HG03025 (cell line): ENCODE data around the gene STON2.

Experiments
- ATAC-seq: cut with Tn5 transposase; IDR thresholded peaks from one replicate; pipeline ENCODE4 v1.9.1; 2021; ENCODE audit warnings: mild to moderate bottlenecking, moderate library complexity; ENCODE audit not compliant: unreplicated experiment, low FRiP score

STON2 gene

GRCh38 chr14:81305743-81306142 lies 94.4 kb downstream of the STON2 start:
- ATAC-seq: peak; percentile 45

DNA sequence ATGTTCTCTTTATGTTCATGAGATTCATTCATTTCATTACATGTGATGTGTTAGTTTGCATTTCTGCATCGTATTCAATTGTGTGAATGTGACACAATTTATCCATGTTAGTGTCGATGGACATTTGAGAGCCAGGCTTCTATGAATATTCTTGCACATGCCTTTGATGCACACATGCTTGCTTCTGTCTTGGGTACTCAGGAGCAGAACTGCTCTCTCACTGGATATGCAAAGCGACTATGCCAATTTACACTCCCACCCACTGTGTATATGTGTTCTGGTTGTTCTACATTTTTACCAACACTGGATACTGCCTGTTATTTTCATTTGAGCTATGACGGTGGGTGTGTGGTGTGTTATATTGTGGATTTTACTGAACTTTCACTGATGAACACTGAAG lies 95.1 kb downstream of the STON2 start:
- ATAC-seq: no peak

DNA sequence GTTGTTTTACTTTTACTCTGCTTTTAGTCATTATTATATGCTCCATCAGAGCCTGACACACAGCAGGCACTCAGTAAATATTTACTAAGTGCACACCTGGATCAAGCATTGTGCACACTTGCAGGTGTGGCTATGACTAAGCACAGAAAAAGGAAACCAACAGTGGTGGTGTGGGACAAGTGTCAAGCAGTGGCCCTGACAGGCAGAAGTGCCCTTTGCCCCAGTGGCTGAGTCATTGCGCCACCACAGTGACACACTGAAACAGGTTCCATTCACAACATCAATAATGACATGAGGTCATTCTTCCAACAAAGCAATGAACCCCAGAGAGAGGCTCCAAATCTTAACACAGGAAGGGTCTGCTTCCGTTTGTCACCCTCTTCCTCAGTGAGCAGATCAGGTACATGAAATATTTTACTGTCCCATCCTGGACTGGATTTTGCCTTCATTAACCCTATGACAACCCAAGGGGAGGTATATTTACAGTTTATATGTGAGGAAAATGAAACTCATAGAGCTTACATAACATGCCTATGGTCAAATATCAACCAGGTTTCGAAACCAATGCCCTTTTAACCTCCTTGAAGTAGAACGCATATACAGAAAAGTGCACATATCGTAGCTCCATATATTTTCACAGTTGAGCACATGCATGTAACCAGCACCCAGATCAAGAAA lies 96.7 kb downstream of the STON2 start:
- peak; percentile 87 for ATAC-seq

DNA sequence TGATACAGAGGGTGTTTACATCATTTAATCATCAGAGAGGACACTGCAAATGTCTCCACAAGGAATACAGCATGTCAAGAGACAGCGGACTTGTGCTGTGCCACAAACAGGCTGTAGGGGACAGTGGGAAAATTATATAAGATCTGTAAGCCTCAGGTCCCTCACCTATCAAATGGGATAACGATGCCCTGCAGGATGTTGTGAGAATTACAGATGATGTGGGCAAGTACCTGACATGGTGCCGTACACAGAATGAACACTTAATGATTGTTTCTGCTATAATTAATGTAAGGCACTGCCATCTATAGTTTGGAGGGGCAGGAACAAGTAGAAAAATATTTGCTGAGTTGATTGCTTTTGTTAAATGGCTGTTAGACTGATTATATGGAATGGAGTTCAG lies 97.5 kb downstream of the STON2 start:
- ATAC-seq: no peak

GRCh38 chr14:81301813-81302212 lies 98.3 kb downstream of the STON2 start:
- ATAC-seq: no peak

DNA sequence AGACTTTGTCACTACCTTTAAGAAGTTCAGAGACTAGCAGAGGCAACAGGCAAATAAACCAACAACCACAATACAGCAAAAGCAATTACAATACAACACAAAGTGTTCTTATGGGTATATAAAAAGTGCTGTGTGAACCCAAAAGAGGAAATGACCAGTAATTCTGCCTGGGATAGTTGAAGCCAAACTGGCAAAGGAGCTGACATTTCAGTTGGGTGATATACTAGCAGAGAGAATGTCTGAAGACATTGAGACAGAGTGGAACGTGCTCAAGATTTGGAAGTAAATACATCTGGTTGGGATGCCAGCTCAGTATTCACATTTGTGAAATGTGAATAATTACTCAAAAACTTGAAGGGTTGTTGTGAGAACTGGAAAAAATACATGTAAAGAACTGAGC lies 98.8 kb downstream of the STON2 start:
- no peak for ATAC-seq

DNA sequence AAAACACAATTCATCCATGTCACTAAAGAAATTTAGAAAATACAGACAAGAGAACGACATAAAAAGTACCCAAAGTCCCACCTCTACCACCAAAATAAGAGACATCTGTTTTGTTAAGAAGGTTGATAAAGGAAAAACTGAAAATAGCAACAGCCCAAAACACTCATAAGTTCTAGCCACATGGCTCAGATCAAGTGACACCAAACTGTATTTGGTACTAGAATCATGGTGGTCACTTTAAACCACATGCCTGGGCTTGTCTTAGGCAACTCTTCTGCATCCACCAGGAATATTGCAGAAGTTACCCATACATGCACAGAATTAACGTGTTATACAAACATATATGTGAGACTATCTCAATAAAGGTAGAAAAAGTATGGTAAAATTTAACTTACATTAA lies 101.2 kb downstream of the STON2 start:
- ATAC-seq: no peak

DNA sequence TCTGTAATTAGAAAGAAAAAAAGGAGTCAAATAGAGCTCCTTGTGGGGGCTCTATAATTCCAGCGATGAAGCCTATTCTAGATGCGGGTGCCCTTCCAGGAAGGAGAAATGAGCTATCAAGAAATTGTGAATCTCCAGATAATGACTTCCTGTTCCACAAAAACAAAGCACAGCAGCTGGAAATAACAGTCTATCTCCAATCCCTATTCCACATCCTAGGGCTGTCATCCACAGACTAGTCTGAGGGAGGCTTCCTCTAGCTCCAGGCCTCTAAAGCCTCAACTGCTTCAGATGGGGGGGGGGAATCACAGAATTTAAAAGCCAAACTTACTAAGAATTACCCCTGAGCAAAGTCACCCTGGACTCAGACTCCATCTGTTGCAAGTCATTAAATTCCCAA lies 102.0 kb downstream of the STON2 start:
- no peak for ATAC-seq

DNA sequence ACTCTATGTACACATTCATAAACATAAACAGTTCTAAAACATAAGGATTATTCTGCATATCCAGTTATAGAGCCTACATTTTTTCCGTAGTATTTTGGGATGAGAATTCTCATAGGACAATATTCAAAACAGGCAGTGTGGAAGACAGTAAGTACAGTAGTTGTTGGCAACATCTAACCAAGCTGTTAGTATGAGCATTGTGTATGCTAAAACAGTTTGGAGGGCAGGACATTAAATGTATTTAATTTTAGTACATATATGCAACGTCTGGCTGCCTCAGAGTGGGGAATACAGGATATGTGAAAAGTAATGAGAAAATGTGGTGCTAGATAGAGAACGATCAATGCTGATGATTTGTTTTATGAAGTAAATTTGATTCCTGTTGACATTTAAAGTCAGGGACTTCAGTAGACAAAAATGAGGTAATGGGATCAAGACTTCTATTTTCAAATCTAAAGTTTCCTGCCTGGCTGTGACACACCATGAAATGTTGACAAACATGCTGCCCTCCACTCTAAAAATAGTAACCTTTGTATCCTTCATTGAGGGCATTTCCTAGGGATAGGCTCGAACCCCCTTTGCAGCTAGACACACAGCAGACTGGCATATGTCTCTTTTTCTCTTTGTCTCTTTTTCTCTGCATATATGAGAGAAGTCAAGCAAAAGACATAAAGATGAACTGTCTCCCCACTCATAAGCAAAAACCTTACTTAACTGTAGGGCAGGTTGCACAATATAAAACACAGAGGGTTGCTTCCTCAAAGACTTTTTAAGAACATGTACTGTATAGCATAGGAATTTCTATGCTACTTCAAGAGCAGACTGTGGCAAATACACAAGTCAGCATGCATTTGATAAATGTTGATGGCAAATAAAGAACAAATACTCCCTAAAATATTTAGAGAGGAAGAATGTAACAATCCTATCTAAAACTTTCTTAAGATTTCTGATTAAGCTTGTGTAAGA lies 103.9 kb downstream of the STON2 start:
- ATAC-seq: no peak

- no peak for ATAC-seq
Observed at GRCh38 chr14:81289516-81289915, 110.6 kb downstream of the STON2 start.

DNA sequence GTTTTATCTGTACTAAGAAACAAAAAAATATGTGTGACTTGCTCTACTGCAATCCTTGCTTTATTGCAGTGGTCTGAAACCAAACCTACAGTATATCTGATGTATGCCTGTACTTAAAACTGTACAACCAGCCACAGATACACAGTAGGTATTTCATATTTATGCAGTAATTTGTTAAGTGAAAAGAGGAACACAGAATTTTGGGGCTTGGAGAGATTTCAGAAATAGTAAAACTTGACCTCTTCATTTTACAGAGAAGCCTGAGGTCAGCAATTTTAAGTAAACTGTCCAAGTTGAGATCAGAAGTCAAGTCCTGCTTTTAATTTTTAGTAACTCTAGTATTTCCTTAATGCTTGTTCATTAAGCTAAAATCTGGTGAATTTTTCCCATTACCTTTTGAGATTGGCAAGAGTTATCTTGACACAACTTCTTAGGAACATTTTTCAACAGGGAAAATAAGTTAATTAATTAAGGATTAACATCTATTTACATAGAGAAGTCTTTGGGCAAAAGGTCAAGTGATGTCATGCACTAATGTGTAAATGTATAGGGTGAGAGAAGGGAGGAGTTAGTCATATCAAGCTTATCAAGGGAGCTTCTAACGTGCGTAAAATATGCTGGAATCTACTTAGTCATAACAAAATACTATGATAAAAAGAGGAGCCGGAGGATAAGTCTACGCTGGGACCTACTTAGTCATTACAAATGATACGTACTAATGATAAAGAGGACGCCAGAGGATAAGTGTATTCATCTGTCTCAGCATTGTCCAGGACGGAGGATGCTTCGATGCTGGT lies 113.4 kb downstream of the STON2 start:
- ATAC-seq: no peak

DNA sequence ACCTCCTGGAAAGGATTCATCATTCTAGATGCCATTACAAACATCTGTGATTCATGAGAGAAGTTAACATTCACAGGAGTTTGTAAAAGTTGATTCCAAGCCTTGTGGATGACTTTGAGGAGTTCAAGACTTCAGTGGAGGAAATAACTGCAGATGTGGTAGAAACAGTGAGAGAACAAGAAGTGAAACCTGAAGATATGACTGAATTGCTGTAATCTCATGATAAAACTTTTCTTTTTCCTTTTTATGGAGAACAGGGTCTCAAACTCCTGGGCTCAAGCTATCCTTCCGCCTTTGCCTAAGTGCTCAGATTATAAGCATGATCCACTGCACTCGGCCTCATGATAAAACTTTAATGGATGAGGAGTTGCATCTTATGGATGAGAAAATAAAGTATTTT lies 114.9 kb downstream of the STON2 start:
- ATAC-seq: no peak

- ATAC-seq: no peak
Observed at GRCh38 chr14:81281332-81281731, 118.8 kb downstream of the STON2 start.

GRCh38 chr14:81280136-81280791 lies 119.9 kb downstream of the STON2 start:
- ATAC-seq: no peak

DNA sequence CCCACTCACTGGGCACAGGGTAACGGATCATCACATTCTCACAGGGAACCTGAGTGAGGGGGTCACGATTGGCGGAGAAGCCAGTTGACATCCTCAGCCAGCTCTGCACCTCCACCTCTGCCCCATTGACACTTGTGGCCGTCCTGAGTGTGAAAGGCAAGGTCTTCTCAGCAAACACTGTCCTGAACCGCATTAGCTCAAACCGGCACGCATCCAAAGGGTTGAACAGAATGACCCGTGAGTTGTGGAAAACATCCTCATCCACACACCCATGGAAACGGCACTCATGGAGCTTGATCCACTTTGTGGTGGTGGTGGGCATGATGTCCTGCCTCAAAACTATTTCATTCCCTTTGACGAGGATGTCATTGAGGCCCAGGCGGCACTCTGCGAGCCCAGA lies 123.0 kb downstream of the STON2 start:
- ATAC-seq: no peak

- ATAC-seq: no peak
Observed at GRCh38 chr14:81276073-81277069, 123.8 kb downstream of the STON2 start.

DNA sequence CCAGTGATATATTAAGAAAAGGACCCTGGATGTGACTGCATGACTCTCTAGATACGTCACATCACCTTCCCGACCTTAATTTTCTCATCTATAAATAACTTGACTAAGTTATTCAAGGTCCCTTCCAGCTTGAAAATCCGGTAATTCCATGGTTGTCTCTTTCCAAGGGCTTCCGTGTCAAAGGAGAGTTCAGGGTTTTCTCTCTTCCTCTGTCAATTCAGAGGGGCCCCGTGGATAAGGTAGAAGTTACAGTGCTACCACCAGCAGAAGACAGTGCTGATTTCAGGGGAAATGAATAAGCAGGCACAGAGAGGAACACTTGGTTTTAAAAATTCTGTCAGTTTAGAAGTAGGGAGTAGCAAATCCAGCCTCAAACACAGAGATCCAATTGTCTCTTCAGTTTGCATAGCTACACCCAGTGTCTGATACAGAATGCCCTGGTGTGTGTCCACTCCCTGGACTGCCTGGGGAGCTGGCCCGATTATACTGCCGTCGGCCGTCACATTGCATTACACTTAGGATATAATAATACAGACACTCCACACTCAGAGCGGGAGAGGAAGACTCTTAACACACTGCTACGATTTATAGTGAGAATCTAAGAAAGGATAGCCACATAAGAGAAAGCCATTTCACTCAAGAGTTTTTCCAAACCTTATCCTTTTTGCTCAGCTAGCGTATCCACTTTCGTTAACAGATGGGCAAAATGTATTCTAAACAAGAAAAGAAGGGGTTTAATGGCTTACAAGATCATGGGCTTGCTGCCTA lies 124.6 kb downstream of the STON2 start:
- ATAC-seq: no peak

DNA sequence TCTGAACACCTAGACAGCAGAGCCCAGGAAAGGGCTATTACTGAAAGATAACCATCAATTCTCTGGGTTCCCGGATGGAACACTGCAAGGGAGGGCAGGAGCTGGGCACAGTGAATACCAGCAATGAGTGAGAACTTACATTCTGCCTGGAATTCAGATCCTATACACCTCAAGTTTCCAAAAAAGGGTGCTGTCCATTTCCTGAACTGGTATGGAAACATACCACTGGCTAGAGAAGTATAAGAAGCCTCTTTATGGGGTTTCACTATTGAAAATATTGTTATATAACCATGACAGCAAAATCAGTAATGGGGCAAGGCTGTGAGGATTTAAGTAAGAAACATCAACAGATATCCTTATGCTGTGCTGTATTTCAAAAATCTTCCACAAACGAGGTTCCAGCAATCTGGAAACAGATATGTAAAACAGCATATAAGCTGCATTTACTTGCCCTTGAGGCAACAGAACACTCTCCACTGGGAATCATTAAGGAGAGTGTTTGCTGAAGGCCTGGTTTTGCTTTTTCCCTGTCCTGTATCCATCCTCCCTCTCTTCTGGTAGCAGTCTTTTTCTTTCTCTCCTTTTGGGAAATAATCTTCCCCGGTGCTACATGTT lies 126.1 kb downstream of the STON2 start:
- no peak for ATAC-seq
